GM12874 (cell line): Measurements from ENCODE around the gene SHANK2.
A peak's percentile ranks its signal among the peaks of the same experiment; 100 is the strongest.

ENCODE experiments used
- TF ChIP-seq, protein P1 (sequence below): IDR thresholded peaks from 2 replicates; pipeline ENCODE4 v1.5.1; 2011; ENCODE audit warnings: low read depth, mild to moderate bottlenecking, control low read depth, low read length, moderate library complexity; ENCODE audit not compliant: insufficient read depth

SHANK2 gene

DNA sequence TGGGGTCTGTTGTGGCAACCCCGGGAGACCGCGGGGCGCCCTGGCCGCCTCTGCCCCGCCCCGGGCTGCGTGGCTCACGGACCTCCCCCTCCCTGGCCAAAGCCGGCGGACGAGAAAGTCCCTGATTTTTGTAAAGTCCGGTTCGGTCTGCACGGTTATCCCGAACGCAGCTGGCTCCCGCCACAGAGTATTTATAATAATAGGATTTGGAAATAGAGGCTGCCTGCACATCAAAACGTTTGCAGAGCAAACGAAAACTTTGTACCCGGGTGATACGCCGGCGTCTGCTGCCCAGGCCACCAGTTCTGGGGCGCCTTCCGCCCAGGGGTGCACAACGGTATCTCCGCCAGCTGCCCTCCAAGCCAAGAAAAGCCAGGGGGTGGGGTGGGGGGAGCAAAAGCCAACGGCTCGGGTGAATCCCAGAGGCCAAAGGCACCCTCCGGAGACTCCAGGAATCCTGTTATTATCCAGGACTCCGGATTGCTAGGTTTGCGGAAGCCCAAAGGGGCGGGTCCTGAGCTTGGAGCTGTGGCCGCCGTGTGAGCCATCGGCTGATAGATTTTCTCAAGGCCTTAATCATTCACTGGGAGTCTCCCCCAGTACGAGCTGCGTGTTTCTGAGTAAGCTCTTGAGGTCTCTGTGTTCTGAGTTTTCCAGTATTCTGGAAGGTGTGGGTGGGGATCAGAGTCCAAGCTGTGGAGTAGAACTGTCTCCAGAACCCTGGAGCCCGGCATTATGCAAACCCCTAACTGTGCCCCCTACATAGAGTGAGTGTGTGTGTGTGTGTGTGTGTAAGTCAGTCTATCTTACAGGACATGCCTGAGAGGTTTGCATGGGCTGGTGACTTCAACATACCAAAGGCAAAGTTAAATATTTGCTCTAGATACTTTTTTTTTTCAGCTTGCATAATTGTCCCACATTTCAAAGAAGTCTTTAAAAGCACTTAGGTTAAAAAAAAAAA, 673 bp upstream of the SHANK2 start:
- TF ChIP-seq, protein P1, sequence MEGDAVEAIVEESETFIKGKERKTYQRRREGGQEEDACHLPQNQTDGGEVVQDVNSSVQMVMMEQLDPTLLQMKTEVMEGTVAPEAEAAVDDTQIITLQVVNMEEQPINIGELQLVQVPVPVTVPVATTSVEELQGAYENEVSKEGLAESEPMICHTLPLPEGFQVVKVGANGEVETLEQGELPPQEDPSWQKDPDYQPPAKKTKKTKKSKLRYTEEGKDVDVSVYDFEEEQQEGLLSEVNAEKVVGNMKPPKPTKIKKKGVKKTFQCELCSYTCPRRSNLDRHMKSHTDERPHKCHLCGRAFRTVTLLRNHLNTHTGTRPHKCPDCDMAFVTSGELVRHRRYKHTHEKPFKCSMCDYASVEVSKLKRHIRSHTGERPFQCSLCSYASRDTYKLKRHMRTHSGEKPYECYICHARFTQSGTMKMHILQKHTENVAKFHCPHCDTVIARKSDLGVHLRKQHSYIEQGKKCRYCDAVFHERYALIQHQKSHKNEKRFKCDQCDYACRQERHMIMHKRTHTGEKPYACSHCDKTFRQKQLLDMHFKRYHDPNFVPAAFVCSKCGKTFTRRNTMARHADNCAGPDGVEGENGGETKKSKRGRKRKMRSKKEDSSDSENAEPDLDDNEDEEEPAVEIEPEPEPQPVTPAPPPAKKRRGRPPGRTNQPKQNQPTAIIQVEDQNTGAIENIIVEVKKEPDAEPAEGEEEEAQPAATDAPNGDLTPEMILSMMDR = no peak

DNA sequence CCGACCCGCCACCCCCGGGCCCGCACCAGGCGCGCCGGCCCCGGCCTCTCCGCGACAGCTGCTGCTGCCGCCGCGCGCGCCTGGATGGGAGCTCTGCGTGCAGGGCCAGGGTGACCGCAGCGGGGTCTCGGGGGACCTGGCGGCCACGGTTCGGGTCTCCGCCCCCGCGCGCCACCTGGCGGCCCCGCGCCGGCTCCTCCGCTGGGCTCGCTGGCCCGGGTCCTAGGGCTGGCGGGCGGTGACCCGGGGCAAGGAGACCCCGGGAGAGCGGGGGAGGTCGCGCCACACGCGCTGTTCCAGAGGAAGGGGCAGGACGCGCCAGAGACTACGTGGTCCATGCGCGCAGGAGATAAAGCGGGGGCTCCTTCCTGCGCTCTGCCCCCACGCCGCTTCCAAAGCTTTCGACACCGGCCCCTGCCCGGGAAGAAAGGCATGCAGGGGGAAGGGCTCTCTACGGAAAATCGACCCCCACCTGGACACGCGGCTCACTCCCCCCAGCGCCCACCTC, 562 bp downstream of the SHANK2 start:
- TF ChIP-seq, protein P1 = peak; percentile 59

DNA sequence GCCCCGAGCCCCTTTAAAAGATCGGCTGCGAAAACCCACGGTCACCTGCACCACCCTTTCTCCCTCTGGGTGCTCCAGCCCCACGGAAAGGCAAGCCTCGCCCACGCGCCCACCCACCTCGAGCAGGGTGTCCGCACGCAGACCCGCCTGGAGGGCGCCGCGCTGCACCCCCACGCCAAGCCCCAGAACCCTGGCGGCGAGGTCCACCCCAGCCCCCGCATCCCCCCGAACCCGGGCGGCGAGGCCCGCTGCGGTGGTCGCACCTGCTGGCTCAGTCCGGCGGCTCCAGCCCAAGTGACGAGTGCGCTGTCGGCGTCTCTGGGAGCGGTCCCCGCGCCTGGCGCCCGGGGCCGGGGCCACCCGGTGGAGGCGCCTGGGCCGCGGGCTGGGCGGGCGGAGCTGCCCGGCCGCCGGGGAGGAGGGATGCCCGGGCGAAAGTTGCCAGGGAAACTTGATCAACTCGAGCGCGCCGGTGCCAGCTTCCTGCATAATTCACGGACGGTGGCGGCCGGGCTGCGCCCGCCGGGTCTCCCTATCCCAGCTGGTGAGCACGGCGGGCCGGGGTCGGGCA, 1.1 kb downstream of the SHANK2 start:
- TF ChIP-seq, protein P1 = no peak

DNA sequence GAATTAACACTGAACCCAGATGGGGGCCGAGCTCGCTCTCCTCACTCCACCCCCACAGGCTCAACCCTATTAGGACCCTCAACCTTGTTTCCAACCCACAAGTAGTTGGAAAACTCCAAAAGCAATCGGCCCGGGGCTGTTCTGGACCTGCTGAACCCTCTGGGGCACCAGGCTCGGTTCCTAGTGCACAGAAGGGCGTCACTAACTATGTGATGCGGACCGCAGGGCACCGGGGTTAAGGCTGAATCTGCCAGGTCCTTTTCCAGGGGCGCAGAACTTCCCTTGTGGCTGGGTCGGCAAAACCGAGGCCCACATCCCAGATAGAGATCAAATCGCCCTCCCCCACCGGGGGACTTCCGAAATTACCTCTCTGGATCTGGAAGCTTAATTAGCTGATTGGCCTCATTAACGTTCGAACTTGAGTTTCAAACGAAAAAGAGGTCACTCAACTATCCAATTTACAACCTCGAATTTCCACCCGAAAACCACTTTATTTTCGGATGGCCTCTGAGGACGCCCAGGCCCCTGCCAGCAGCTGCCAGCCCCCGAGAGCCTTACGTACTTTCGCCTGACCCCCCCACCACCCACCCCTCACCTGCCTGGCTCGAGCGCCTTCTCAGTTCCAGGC, 1.7 kb downstream of the SHANK2 start:
- TF ChIP-seq, protein P1 = no peak

DNA sequence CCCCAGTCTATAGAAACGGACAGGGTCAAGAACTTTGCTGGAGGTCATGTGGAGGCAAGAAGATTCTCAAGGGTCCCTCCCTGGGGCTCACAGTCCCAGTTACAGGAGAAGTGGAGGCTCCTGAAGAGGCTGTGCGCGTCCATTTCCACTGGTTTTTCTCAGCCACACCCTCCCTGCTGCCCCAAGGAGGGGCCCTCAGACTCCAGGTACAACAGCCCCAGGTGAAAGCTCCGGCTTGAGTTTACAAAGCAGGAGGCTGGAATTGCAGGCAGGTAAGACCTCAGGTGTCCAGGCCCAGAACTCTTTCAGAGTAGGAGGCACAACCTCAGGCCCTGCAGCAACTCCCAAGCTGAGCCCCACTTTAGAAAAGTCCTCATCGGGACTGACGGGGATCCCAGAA, 3.1 kb downstream of the SHANK2 start:
- TF ChIP-seq, protein P1 = no peak

DNA sequence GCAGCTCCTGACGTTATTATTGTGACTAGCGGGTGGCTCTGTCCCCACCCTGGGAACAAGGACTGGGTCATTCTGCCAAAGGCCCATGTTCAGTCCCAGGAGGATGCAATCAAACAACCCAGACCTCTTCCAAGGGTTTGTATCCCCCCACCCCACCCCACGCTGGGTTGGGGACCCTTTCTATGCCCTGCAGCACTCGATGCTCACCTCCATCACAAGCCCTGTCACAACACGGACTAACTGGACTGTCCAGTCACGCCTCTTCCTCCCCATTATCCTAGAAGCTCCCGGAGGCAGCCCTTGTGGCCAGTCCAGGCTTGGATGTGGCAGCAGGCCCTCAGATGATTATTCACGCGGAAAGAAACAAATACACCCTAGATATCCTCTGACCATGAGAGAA, 3.7 kb downstream of the SHANK2 start:
- TF ChIP-seq, protein P1 = no peak

DNA sequence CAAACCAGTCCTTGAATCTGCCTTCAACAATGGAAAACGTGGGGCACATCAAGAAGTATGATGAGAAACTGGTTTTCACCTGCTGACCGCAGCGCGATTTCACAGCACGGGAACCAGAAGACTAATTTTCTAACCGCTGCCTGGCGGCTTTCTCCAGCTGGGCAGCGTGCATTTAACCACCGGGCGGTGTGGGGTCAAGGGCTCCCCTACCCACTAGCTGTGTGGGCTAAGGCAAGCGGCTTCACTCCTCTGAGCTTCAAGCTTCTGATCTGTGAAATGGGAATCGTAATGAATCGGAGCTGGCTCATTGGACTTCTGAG, 4.2 kb downstream of the SHANK2 start:
- TF ChIP-seq, protein P1 = no peak
